Vagina (tissue), 2 donors: ENCODE measurements around the gene ATP6V1G2.

Source experiments
- POLR2A ChIP-seq, 2 donors: fragments of 450-650 bp; IDR thresholded peaks; one replicate each; pipeline ENCODE4 v1.6.1; 2017; ENCODE audit warnings: antibody characterized with exemption in 2 of 2, mild to moderate bottlenecking in 2 of 2, moderate library complexity in 2 of 2
- POLR2AphosphoS5 ChIP-seq, 2 donors: sonication (generic); formaldehyde crosslinking; IDR thresholded peaks; one replicate each; pipeline ENCODE4 v1.9.0; 2017; ENCODE audit warnings: antibody characterized with exemption in 2 of 2, mild to moderate bottlenecking in 2 of 2, low read depth in 1 of 2; ENCODE audit not compliant: insufficient read depth in 1 of 2
- TF ChIP-seq, protein P1 (sequence below), 3 experiments: fragments of 450-650 bp in 2 of 3; fragments of 200-600 bp in 1 of 3; sonication (generic) in 1 of 3; IDR thresholded peaks; one replicate each; pipeline ENCODE4 v1.5.1; 2017 to 2019; ENCODE audit warnings: antibody characterized with exemption in 3 of 3, mild to moderate bottlenecking in 2 of 3, moderate library complexity in 2 of 3

DNA sequence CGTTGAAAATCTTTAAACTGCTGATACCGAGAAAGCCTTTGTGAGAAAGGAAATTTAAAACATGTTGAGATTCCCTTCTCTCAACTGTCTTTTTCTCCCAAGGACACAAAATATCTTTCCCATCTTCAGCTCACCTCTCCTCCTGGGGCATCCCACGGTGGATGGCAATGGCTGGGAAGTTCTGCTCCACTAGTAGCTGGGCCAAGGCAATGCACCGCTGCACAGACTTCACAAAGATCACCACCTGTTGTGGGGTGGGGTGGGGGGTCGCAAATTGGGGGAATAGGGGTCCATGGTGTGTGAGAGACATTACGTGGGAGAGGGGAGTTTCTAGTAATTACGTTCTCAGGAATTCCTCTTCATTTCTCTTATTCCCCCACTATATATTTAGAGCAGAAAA lies 15.2 kb downstream of the ATP6V1G2 start:
- TF ChIP-seq, protein P1, sequence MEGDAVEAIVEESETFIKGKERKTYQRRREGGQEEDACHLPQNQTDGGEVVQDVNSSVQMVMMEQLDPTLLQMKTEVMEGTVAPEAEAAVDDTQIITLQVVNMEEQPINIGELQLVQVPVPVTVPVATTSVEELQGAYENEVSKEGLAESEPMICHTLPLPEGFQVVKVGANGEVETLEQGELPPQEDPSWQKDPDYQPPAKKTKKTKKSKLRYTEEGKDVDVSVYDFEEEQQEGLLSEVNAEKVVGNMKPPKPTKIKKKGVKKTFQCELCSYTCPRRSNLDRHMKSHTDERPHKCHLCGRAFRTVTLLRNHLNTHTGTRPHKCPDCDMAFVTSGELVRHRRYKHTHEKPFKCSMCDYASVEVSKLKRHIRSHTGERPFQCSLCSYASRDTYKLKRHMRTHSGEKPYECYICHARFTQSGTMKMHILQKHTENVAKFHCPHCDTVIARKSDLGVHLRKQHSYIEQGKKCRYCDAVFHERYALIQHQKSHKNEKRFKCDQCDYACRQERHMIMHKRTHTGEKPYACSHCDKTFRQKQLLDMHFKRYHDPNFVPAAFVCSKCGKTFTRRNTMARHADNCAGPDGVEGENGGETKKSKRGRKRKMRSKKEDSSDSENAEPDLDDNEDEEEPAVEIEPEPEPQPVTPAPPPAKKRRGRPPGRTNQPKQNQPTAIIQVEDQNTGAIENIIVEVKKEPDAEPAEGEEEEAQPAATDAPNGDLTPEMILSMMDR (IDR thresholded peaks at IDR 0.05): no peak
- no peak for TF ChIP-seq POLR2AphosphoS5 (IDR thresholded peaks at IDR 0.05; ENCODE audit: insufficient read depth in 1 of 2, low read depth in 1 of 2)
- TF ChIP-seq POLR2A (IDR thresholded peaks at IDR 0.05): no peak
